Left renal cortex interstitium (tissue), 4 donors: Measurements from ENCODE around the gene SH3GL3. TPM values are rescaled to one million over a fixed set of nuclear protein-coding genes. Genes with fewer than 3 reads are reported as not detected.

Experiments
- DNase-seq, 4 donors: peaks; one replicate each; pipeline ENCODE4 v3.0.0-alpha.2; 2013; ENCODE audit warnings: low read depth in 4 of 4, low spot score in 2 of 4, missing footprints in 1 of 4
- polyA plus RNA-seq, 4 donors: library from polyadenylated mRNA; unstranded; fragments of 120-200 nt; gene quantifications; one replicate each; pipeline ENCODE4 v1.2.1, GENCODE V29; 2013; ENCODE audit not compliant: insufficient read length in 4 of 4

The SH3GL3 gene
- polyA plus RNA-seq, 4 donors, result 8.6 to 10.7 (median 10.1) TPM

- DNase-seq, result no peak
Observed at GRCh38 chr15:83656943-83657528, 209.9 kb downstream of the SH3GL3 start.

GRCh38 chr15:83657549-83657948 lies 210.4 kb downstream of the SH3GL3 start:
- no peak for DNase-seq

GRCh38 chr15:83658430-83659416 lies 211.6 kb downstream of the SH3GL3 start:
- no peak for DNase-seq

GRCh38 chr15:83659417-83659812 lies 212.3 kb downstream of the SH3GL3 start:
- DNase-seq, result no peak

- DNase-seq, result no peak
Observed at GRCh38 chr15:83665480-83665879, 218.3 kb downstream of the SH3GL3 start.

Other genes with a start within 250 kb of the SH3GL3 start
- gene HDGFL3, start 239.5 kb upstream of the SH3GL3 start, polyA plus RNA-seq, result 100 to 1,000 TPM in 1 of 4 donors, 10 to 100 TPM in 3; 87.7 to 105 (median 95.5) TPM
- under 1 TPM; 0.08 to 0.25 (median 0.16) TPM for gene BNC1, start 162.7 kb upstream of the SH3GL3 start, polyA plus RNA-seq
- gene ADAMTSL3, start 206.8 kb downstream of the SH3GL3 start, polyA plus RNA-seq, result 1 to 10 TPM; 2.7 to 5.4 (median 3.8) TPM